Activated CD4-positive, alpha-beta T cell treated with anti-CD3 and anti-CD28 coated beads for 48 hours (primary cell): ENCODE data around the gene GAD1.

ENCODE experiments used
- DNase-seq: peaks from one replicate; pipeline ENCODE4 v3.0.0-alpha.2; 2020

The GAD1 gene

DNA sequence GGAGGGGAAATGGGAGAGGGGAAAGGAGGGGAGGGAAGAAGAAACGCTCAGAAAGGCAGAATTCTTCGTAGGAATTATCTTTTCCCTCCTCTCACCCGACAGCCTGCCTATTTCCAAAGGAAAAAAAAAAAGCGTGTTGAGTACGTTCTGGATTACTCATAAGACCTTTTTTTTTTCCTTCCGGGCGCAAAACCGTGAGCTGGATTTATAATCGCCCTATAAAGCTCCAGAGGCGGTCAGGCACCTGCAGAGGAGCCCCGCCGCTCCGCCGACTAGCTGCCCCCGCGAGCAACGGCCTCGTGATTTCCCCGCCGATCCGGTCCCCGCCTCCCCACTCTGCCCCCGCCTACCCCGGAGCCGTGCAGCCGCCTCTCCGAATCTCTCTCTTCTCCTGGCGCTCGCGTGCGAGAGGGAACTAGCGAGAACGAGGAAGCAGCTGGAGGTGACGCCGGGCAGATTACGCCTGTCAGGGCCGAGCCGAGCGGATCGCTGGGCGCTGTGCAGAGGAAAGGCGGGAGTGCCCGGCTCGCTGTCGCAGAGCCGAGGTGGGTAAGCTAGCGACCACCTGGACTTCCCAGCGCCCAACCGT lies at the start of gene GAD1:
TSS of gene GAD1 (plus strand) at position 384 of the 589 bp plus-strand sequence. CDS start 1,705 bp downstream, outside the sequence.
- peak; percentile 82 for DNase-seq

- peak; percentile 57 for DNase-seq
These were observed 46.6 kb upstream of the GAD1 start, which contains the start of gene ERICH2 for GRCh38 chr2:170770008-170770605. Gene ERICH2, plus strand, starts transcription at chr2:170770378. Its CDS starts 304 bp downstream, at chr2:170770682.

DNA sequence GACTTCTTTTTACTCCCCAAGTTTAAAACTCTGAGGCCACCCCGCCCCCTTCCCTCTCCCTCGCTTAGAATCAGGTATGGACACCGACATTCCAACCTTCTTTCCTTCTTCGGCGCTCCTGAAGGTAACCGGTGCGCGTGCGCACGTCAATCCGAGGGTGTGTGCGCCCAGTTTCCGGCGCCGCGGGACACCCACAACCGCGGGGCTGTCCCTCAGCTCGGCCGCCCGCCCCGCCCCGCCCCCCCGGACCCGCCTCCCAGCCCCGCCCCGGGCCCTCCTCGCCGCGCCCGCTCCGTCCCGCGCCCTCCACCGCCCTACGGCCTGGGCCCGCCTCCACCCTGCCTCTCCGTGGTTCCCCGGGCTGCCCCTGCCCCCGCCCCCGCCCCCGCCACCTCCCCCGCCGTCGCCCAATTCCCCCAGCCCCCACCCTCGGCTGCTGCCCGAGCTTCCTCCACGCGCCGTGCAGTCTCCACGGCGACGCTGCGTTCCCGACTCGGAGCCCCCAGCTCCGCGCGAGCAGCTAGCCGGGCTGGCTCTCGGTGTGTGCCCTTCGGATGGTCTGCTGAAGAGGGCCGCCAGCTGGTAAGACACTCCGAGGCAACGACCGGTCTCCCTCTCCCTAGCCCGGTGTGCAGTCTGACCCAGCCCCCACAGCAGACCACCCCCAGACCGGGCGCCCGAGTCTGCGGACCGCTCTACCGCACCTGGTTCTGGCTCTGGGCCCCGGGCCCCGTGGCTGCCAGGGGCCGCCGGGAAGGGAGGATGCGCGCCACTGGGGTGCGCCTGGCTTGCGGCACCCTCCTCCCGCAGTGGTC lies 45.9 kb upstream of the GAD1 start:
- DNase-seq = peak; percentile 72

- no peak for DNase-seq
These were observed 45.2 kb upstream of the GAD1 start for GRCh38 chr2:170771421-170771937.

GRCh38 chr2:170772295-170772694 lies 44.4 kb upstream of the GAD1 start:
- DNase-seq = no peak

DNA sequence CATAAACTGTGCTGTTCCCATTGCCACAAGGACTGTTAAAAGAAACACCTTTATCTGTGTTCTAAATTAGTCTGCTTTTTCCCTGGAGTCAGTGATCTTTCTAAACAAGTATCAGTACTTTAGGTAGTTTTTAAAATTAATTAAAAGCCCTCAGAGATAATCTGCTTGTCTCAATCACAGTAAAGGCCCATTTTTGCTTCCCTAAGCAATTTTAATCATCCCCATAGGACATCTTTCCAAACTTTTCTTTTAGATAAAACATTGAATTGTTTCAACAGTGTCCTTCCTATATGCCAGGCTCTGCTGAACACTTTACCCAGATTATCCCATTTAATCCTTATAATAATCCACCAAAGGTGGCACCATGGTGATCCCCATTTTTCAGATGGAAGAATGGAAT lies 42.6 kb upstream of the GAD1 start:
- DNase-seq = no peak

GRCh38 chr2:170778900-170779299 lies 37.8 kb upstream of the GAD1 start:
- no peak for DNase-seq

DNA sequence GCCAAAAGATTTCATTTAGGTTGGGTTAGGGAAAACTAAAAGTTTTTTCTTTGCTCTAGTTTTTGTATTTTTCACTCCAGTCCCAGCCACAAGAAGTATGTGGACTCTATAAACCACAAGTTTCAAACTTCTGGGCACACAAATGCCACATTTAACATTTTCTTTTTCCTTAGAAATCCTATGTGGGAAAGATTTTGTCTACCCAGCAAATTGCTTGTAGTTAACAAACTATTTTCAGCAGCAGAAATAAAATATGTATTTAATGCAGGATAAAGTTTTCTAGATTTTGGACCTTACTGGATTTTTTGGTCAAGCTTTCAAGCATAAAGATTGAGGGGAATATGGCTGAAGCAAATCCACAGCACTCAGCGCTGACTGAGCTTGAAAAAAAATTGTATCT lies 37.4 kb upstream of the GAD1 start:
- no peak for DNase-seq

GRCh38 chr2:170782673-170783072 lies 34.0 kb upstream of the GAD1 start:
- no peak for DNase-seq

DNA sequence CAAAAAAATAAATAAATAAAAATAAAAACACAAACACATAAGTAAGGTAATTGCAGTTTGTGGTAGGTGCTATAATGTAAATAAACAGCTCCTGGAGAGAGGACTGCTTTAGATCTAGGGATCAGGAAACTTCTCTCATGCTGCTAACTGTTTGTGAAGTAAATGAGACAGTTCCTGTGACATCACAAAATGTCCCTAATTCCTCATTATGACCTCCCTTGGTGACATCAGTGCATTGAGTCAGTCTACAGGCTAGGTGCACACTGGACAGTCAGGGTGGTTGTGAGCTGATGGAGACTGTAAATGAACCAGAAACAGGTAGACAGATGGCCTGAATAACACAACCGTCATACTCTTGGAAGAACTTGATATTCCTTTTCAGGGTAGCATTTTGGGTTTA lies 33.1 kb upstream of the GAD1 start:
- no peak for DNase-seq

- DNase-seq = no peak
These were observed 17.7 kb upstream of the GAD1 start for GRCh38 chr2:170798996-170799395.

DNA sequence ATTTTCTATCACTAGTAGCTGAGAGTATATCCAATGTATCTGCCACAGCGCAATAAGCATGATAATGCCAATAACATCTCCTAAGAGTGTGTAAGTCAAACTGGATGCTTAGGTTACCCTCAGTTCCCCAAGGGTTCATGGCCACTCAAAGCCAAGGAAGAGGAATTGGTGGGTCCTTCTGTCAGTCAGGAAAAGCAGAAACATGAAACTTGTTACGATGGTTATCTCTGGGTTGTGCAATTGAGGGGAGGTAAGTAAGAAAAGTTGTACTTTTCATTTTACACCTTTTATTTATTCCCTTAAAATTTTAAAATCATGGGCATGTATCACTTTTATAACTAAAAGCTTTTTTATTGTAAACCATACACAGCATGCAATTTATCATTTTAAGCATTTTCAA lies 10.1 kb upstream of the GAD1 start:
- no peak for DNase-seq

- DNase-seq = no peak
These were observed 3.7 kb upstream of the GAD1 start for GRCh38 chr2:170812710-170813600.

DNA sequence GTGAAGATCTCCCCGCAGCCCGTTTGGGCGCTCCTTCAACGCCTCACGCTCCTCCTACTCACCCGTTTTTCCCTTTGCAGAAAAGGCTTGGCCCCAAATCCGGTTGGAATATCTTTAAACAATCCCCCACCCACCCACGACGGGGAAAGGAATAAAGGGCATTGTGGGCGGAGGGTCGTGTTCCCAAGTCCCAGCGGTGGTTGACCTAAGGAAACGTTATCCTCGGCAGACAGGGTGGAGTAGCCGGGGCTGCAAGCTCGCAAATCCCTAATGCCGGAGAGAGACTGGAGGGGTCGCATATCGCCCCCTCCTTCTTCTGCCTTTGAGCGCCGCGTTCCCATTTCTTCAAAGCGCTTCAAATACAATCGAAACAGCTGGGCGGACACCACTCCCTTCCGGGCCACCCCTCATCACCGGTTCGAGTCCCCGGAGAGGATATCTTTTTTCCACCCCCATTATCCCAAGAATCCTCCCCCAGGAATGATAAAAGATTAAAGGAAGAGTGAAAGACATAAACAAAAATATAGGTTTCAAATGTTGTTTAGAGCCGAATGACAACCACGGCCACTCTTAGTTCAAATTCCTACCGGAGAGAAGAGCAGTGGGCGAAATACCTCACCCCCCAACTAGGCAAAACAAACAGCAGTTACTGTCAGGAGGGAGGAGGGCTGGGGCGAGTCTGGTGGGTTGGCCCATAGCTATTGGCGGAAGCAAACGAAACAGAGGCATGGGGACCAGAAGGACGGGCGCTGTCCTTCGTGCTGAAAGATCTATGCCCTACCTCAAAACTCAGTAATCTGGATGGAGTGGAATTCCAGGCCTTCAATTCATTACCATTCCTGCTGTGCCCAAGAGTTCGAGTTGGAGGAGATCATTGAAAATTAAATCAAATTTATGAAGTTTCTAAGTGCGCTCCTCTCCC lies 2.8 kb upstream of the GAD1 start:
- DNase-seq = peak; percentile 49

DNA sequence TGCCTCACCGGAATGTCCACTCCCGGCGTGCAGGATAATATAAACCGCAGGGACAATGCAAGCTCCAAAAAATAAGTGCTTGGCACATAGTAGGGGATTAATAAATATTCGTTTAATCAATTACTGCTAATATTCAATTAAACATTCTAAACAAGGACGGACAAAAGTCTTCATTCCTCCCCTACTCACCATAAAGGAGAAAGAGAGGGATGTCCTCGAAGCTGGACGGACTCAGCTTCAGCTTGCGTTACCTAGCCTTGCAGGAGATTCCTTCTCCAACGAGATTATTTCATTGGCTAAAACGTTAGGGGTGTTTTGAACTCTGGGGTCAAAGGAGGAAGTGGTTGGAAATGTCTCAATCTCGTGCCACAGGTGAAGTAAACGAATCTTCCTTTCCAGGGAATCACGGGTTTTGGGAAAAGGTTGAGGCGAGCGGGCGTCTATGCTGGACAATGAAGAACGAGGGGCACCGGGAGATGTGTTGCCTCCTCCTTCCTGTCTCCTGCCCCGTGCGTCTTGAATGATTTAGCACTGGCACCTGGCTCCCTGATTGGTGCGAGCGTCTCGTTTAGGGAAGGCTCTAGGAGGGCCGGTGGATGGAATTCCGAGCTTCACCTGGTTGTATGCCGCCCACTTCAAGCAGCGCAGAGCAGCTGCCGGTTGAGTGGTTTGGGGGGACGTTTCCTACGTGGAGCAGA lies 2.0 kb upstream of the GAD1 start:
- no peak for DNase-seq

- no peak for DNase-seq
These were observed 1.4 kb upstream of the GAD1 start for GRCh38 chr2:170815311-170815710.

- DNase-seq = peak; percentile 82
These were observed 762 bp upstream of the GAD1 start for GRCh38 chr2:170815746-170816503.

DNA sequence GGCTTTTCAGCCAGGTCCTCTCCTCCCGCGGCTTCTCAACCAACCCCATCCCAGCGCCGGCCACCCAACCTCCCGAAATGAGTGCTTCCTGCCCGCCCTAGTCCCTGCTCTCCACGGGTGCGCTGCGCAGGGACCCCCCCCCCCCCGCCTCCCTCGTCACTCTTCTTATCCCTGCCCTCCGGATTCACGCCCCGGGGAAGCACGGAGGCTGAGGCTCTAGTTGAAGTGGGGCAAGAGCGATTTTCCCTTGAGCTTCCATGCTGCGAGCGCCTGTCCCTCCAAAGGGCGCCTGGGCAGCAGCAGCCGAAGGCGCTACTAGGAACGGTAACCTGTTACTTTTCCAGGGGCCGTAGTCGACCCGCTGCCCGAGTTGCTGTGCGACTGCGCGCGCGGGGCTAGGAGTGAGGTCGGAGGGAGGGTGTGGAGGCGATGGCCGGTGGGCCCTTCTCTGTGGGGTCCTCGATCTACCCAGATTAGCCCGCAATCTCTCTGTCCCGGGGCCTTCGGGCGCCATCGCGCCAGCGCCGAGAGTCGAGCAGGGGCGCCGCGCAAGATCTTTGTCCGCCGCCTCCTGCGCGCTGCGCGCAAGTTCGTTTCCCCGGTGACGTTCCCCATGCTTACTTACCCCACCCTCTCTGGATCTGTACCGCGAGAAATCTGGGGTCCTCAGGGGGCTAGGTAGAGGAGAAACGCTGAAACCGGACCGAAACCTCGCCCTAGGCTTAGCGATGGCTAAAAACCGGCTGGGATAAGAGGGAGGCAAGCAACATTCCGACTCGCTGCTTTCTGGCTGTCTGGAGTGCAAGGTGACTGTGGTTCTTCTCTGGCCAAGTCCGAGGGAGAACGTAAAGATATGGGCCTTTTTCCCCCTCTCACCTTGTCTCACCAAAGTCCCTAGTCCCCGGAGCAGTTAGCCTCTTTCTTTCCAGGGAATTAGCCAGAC lies 677 bp downstream of the GAD1 start:
- DNase-seq = peak; percentile 54
